HG03280 (cell line): Measurements from ENCODE around the gene DPP9.
"Not testable (repeated sequence)": the region's sequence is repeated elsewhere in the genome, so short reads cannot be mapped to it uniquely, and the experiment has no call there.

ENCODE experiments used
- ATAC-seq: cut with Tn5 transposase; IDR thresholded peaks from one replicate; pipeline ENCODE4 v1.9.1; 2021; ENCODE audit warnings: mild to moderate bottlenecking, moderate library complexity; ENCODE audit not compliant: unreplicated experiment

Gene DPP9

GRCh38 chr19:4742723-4743646 is 19.3 kb upstream of the DPP9 start:
- no peak for ATAC-seq

GRCh38 chr19:4740092-4740491 is 16.4 kb upstream of the DPP9 start:
- ATAC-seq, result no peak

GRCh38 chr19:4738734-4739133 is 15.1 kb upstream of the DPP9 start:
- no peak for ATAC-seq

GRCh38 chr19:4737955-4738600 is 14.4 kb upstream of the DPP9 start:
- ATAC-seq, result no peak

GRCh38 chr19:4733755-4734345 is 10.2 kb upstream of the DPP9 start:
- ATAC-seq, result no peak

- ATAC-seq, result no peak
Observed at GRCh38 chr19:4732680-4733114, 9.1 kb upstream of the DPP9 start.

- no peak for ATAC-seq
Observed at GRCh38 chr19:4730740-4731171, 7.1 kb upstream of the DPP9 start.

GRCh38 chr19:4728871-4729270 is 5.2 kb upstream of the DPP9 start:
- ATAC-seq, result no peak

GRCh38 chr19:4722671-4723594 is 709 bp downstream of the DPP9 start:
- peak; percentile 8 for ATAC-seq

GRCh38 chr19:4721196-4721595 is 2.4 kb downstream of the DPP9 start:
- no peak for ATAC-seq

- ATAC-seq, result no peak
Observed at GRCh38 chr19:4720037-4720700, 3.5 kb downstream of the DPP9 start.

GRCh38 chr19:4719499-4719866 is 4.2 kb downstream of the DPP9 start:
- ATAC-seq, result no peak

- ATAC-seq, result no peak
Observed at GRCh38 chr19:4717966-4718701, 5.5 kb downstream of the DPP9 start.

- ATAC-seq, result no peak
Observed at GRCh38 chr19:4717191-4717965, 6.3 kb downstream of the DPP9 start.

GRCh38 chr19:4715529-4716221 is 8.0 kb downstream of the DPP9 start:
- no peak for ATAC-seq

GRCh38 chr19:4715178-4715528 is 8.5 kb downstream of the DPP9 start:
- ATAC-seq, result not testable (repeated sequence)

- no peak for ATAC-seq
Observed at GRCh38 chr19:4714016-4714415, 9.6 kb downstream of the DPP9 start.

GRCh38 chr19:4713384-4713951 is 10.2 kb downstream of the DPP9 start:
- no peak for ATAC-seq
